Measurements from ENCODE around the gene HEATR1.

DNA sequence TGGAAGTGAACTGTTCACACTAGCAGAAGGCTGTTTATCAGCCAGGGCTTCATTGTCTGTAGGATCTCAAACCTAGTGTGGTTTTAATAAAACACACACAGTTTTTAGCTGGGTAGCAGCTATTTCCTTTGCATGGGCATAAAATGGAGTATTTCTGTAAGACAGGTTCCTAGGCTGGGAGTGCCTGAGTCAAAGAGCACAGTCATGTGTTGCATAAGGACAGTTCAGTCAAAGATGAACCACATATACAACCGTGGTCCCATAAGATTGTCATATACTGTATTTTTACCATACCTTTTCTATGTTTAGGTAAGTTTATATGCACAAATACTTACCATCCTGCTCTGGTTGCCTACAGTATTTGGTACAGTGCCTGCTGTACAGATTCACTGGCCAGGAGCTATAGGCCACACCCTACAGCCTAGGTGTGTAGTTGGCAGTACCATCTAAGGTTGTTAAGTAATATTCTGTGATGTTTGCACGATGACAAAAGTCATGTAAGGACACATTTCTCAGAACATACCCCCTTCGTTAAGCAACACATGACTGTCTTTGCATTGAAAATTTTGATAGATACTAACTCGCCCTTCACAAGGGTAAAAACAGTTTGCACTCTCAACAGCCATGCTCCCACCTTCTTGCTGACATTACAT, 63.4 kb downstream of the HEATR1 start:
- TF ChIP-seq POLR2A (IDR thresholded peaks at IDR 0.05; ENCODE audit: extremely low read depth, insufficient read length) = no peak
- TF ChIP-seq CTCF (IDR thresholded peaks at IDR 0.05; ENCODE audit: low read depth, low read length) = no peak
- no peak for TF ChIP-seq MYC (IDR thresholded peaks at IDR 0.05; ENCODE audit: low read depth, low read length)
